Measurements from ENCODE around the gene ZNF462.

- TF ChIP-seq TEAD4 (IDR thresholded peaks at IDR 0.05), result no peak
- TF ChIP-seq EGR1 (IDR thresholded peaks at IDR 0.05), result no peak
- no peak for TF ChIP-seq FOXM1 (IDR thresholded peaks at IDR 0.05; ENCODE audit: borderline replicate concordance, low read depth)
- no peak for TF ChIP-seq TAF1 (IDR thresholded peaks at IDR 0.05; ENCODE audit: low read depth)
- no peak for TF ChIP-seq RAD21 (IDR thresholded peaks at IDR 0.05; ENCODE audit: low read depth)
These were observed 16.5 kb downstream of the ZNF462 start for GRCh38 chr9:106879439-106879882.

Measured in Ishikawa (cell line).